ENCODE data around the gene TECR.
A peak's percentile ranks its signal among the peaks of the same experiment; 100 is the strongest.
"Not testable (repeated sequence)": the region's sequence is repeated elsewhere in the genome, so short reads cannot be mapped to it uniquely, and the experiment has no call there.

TECR gene

DNA sequence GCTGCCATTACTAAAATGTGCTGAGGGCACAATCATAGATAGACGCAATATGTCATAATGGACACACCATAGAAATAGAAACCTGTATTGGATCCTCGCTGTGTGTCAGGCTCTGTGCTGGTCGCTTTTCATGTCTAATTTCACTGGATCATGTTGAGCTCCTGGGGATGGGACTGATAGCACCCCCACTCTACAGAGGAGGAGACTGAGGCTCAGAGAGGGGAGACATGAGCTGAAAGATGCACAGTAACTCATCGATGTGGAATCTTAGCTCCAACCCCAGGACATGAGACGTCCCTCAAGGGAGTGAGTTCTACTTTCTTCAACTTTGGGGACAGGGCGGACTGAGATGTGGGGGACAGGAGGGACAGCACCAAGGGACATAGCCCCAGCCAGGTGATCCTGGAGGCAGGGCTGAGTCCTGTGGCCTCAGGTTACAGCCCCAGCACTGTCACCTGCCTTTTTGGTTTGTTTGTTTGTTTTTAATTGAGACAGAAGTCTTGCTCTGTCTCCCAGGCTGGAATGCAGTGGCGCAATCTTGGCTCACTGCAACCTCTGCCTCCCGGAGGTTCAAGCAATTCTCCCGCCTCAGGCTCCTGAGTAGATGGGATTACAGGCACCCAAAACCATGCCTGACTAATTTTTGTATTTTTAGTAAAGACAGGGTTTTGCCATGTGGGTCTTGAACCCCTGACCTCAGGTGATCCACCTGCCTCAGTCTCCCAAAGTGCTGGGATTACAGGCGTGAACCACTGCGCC, 26.9 kb upstream of the TECR start:
- peak; percentile 53 for DNase-seq (ENCODE audit: low read depth)
- H3K4me3 ChIP-seq (ENCODE audit: low read depth, low read length): no peak overlapping the region
- TF ChIP-seq, protein P1, sequence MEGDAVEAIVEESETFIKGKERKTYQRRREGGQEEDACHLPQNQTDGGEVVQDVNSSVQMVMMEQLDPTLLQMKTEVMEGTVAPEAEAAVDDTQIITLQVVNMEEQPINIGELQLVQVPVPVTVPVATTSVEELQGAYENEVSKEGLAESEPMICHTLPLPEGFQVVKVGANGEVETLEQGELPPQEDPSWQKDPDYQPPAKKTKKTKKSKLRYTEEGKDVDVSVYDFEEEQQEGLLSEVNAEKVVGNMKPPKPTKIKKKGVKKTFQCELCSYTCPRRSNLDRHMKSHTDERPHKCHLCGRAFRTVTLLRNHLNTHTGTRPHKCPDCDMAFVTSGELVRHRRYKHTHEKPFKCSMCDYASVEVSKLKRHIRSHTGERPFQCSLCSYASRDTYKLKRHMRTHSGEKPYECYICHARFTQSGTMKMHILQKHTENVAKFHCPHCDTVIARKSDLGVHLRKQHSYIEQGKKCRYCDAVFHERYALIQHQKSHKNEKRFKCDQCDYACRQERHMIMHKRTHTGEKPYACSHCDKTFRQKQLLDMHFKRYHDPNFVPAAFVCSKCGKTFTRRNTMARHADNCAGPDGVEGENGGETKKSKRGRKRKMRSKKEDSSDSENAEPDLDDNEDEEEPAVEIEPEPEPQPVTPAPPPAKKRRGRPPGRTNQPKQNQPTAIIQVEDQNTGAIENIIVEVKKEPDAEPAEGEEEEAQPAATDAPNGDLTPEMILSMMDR (conservative IDR thresholded peaks at IDR 0.05; ENCODE audit: low read depth, low read length): no peak

DNA sequence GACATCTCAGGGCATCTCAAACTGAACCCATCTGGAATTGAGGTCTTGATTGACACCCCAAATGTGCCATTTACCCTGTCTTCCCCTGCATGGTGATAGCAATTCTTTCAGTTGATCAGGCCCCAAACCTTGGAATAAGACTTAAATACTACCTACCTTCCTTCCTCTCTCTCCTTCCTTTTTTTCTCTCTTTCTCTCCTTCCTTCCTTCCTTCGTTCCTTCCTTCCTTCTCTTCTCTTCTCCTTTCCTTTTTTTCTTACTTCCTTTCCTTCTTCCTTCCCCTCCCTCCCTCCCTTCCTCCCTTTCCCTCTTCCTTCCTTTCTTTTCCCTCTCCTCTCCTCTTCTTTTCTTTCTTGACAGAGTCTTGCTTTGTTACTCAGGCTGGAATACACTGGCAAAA, 26.1 kb upstream of the TECR start:
- H3K4me3 ChIP-seq (ENCODE audit: low read depth, low read length): no peak overlapping the region
- DNase-seq (ENCODE audit: low read depth): no peak
- TF ChIP-seq, protein P1 (conservative IDR thresholded peaks at IDR 0.05; ENCODE audit: low read depth, low read length): no peak

DNA sequence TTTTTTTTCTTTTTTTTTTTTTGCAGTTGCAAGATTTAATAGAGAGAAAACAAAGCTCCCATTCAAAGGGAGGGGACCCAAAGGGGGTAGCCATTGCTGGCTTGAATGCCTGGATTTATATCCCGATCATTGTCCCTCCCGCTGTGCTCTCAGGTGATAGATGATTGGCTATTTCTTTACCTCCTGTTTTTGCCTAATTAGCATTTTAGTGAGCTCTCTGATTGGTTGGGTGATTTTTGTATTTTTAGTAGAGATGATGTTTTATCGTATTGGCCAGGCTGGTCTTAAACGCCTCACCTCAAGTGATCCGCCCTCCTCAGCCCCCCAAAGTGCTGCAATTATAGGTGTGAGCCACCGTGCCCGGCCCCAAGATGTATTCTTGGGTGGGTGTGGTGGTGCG, 24.8 kb upstream of the TECR start:
- not testable (repeated sequence) for DNase-seq (ENCODE audit: low read depth); H3K4me3 ChIP-seq (ENCODE audit: low read depth, low read length)

DNA sequence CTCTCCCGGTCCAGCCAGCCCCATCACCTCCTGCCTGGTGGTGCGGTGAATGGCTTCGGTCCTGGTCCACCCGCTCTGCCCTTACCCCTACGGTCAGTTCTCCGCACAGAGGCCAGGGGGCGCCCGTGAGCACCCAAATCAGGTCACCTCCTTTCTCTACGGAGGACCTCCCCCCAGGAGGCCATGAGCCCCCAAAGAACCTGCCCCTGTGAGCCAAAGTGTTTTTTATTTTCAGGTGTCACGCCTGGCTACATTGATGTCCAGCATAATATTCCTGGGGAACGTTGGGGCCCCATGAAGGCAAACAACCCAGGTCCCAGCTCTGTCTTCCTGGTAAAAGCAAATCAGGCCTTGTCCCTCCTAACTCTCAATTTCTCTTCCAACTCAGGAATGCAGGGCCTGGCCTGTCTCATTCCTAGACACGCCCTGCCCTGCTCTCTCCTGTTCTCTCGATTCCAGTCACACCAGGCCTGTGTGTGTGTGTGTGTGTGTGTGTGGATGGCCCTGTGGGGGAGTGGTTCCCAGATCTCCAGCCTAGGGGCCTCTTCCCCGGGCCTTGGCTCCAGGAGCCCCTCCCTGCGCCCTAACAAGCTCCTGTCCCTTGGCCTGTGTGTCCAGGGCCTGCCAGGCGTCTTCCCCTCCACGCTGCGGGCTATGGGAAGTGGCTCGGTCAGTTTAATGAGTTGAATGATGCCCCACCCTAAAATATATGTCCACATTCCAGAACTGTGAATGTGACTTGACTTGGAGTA, 23.7 kb upstream of the TECR start:
- TF ChIP-seq, protein P1 (conservative IDR thresholded peaks at IDR 0.05; ENCODE audit: low read depth, low read length): peak; percentile 81
- H3K4me3 ChIP-seq (ENCODE audit: low read depth, low read length): no peak overlapping the region
- DNase-seq (ENCODE audit: low read depth): peak; percentile 76

DNA sequence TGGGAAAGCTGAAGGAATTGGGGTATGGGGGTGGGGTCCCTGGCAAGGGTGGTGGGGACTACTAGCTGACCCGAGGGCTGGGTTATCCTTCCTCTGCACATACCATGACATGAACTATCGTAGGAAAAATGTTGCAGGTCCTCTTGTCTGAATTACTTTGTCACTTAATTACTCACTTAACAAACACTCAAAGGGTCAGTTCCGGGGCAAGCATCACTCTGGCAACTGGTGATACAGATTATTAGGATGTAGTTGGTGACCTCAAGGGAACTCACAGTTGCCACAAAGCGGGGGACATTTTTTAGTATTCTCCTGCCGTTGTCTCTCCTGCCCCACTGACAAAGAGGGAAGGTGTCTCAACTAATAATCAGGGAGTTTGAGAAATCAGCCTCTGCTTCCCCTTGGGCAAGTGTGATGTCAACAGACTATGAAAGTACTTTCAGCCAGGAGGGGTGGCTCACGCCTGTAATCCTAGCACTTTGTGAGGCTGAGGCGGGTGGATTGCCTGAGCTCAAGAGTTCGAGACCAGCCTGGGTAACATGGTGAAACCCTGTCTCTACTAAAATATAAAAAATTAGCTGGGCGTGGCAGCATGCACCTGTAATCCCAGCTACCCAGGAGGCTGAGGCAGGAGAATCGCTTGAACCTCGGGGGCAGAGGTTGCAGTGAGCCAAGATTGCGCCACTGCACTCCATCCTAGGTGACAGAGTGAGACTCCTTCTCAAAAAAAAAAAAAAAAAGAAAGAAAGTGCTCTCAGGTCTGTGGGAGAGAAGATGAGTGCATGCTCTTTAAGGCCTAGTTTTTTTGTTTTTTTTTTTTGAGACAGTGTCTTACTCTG, 21.5 kb upstream of the TECR start:
- peak; percentile 63 for DNase-seq (ENCODE audit: low read depth)
- H3K4me3 ChIP-seq (ENCODE audit: low read depth, low read length): no peak overlapping the region
- TF ChIP-seq, protein P1 (conservative IDR thresholded peaks at IDR 0.05; ENCODE audit: low read depth, low read length): no peak

DNA sequence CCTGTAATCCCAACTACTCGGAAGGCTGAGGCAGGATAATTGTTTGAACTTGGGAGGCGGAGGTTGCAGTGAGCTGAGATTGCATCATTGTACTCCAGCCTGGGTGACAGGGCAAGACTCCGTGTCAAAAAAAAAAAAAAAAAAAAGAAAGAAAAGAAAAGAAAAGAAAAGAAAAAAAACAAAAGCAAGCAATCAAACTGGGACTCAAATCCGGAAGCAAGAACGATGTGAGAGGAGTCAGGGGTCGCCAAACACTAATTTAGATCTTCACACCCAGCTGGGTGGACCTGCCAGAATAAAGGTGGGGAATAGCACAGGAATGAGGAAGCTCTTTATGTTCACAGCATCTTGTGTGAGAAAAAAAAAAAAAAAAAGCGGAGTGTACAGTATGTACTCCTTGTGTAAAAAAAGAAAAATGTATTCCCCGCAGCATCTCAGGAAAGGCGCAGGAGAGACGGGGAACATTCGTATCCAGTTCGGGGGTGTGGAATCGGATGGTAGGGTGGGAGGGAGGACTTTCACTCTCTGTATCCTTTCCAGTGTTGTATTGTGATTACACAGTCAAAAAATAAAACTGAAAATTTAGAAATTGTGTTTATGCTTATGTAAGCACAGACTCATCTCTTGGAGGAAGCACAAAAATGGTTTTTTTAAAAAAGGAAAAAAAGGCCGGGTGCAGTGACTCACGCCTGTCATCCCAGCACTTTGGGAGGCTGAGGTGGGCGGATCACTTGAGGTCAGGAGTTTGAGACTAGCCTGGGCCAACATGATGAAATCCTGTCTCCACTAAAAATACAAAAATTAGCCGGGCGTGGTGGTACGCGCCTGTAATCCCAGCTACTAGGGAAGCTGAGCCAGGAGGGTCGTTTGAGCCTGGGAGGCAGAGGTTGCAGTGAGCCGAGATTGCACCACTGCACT, 18.8 kb upstream of the TECR start:
- H3K4me3 ChIP-seq (ENCODE audit: low read depth, low read length): peak overlapping the region; percentile 17

More for the DNA sequence above, 18.8 kb upstream of the TECR start:
- peak; percentile 88 for DNase-seq (ENCODE audit: low read depth)
- TF ChIP-seq, protein P1 (conservative IDR thresholded peaks at IDR 0.05; ENCODE audit: low read depth, low read length): no peak

Data from choroid plexus epithelial cell (primary cell).